ENCODE data around the gene GBF1.

GBF1 gene

GRCh38 chr10:102404361-102405107, 159.2 kb downstream of the GBF1 start:
- Mint-ChIP-seq H3K4me1 (peaks cover 47% of the 10 kb centered on the region), H3K36me3 (peaks cover 31% of the 10 kb centered on the region), H3K27me3 (peaks cover 27% of the 10 kb centered on the region), H3K27ac (peak overlapping the region; percentile 19), H3K4me3 (no peak overlapping the region), H3K9me3 (no peaks in the 10 kb centered on the region)
- ATAC-seq, result no peak

- Mint-ChIP-seq H3K27ac (peak overlapping the region; percentile 19), H3K4me3 (no peak overlapping the region), H3K4me1 (peaks cover 47% of the 10 kb centered on the region), H3K27me3 (peaks cover 33% of the 10 kb centered on the region), H3K36me3 (peaks cover 25% of the 10 kb centered on the region), H3K9me3 (no peaks in the 10 kb centered on the region)
- no peak for ATAC-seq
Measured at GRCh38 chr10:102405108-102405571, 159.8 kb downstream of the GBF1 start.

GRCh38 chr10:102405632-102406031, 160.3 kb downstream of the GBF1 start:
- ATAC-seq, result no peak
- Mint-ChIP-seq H3K4me3 (no peak overlapping the region), H3K9me3 (no peaks in the 10 kb centered on the region), H3K27me3 (peaks cover 35% of the 10 kb centered on the region), H3K36me3 (peaks cover 20% of the 10 kb centered on the region), H3K4me1 (peaks cover 43% of the 10 kb centered on the region), H3K27ac (peak overlapping the region; percentile 19)

- Mint-ChIP-seq H3K27ac (no peak overlapping the region), H3K4me1 (peaks cover 47% of the 10 kb centered on the region), H3K9me3 (no peaks in the 10 kb centered on the region), H3K36me3 (peaks cover 9% of the 10 kb centered on the region), H3K4me3 (no peak overlapping the region), H3K27me3 (peaks cover 47% of the 10 kb centered on the region)
- ATAC-seq, result no peak
Measured at GRCh38 chr10:102406815-102407214, 161.5 kb downstream of the GBF1 start.

GRCh38 chr10:102407425-102408130, 162.2 kb downstream of the GBF1 start:
- no peaks in the 10 kb centered on the region for H3K9me3 Mint-ChIP-seq
- peaks cover 43% of the 10 kb centered on the region for H3K4me1 Mint-ChIP-seq
- peaks cover 55% of the 10 kb centered on the region for H3K27me3 Mint-ChIP-seq
- no peak overlapping the region for H3K4me3 Mint-ChIP-seq
- H3K27ac Mint-ChIP-seq, result no peak overlapping the region
- peaks cover 1% of the 10 kb centered on the region for H3K36me3 Mint-ChIP-seq
- no peak for ATAC-seq

- H3K27me3 Mint-ChIP-seq, result peaks cover 58% of the 10 kb centered on the region
- H3K4me1 Mint-ChIP-seq, result peaks cover 46% of the 10 kb centered on the region
- H3K27ac Mint-ChIP-seq, result no peak overlapping the region
- peak overlapping the region; percentile 42 for H3K4me3 Mint-ChIP-seq
- no peaks in the 10 kb centered on the region for H3K9me3 Mint-ChIP-seq
- no peak for ATAC-seq
- H3K36me3 Mint-ChIP-seq, result no peaks in the 10 kb centered on the region
Measured at GRCh38 chr10:102408131-102408727, 162.9 kb downstream of the GBF1 start.

- ATAC-seq, result peak; percentile 58
- no peak overlapping the region for H3K27ac Mint-ChIP-seq
- H3K9me3 Mint-ChIP-seq, result no peaks in the 10 kb centered on the region
- peaks cover 40% of the 10 kb centered on the region for H3K4me1 Mint-ChIP-seq
- H3K4me3 Mint-ChIP-seq, result peak overlapping the region; percentile 40
- H3K27me3 Mint-ChIP-seq, result peaks cover 60% of the 10 kb centered on the region
- no peaks in the 10 kb centered on the region for H3K36me3 Mint-ChIP-seq
Measured at GRCh38 chr10:102408728-102409603, 163.6 kb downstream of the GBF1 start.

- Mint-ChIP-seq H3K4me3 (peak overlapping the region; percentile 40), H3K27ac (no peak overlapping the region), H3K27me3 (peaks cover 68% of the 10 kb centered on the region), H3K36me3 (no peaks in the 10 kb centered on the region), H3K9me3 (no peaks in the 10 kb centered on the region), H3K4me1 (peaks cover 47% of the 10 kb centered on the region)
- no peak for ATAC-seq
Measured at GRCh38 chr10:102409604-102410428, 164.5 kb downstream of the GBF1 start.

- no peak overlapping the region for H3K27ac Mint-ChIP-seq
- ATAC-seq, result no peak
- H3K4me1 Mint-ChIP-seq, result peaks cover 49% of the 10 kb centered on the region
- H3K9me3 Mint-ChIP-seq, result no peaks in the 10 kb centered on the region
- peaks cover 75% of the 10 kb centered on the region for H3K27me3 Mint-ChIP-seq
- H3K36me3 Mint-ChIP-seq, result no peaks in the 10 kb centered on the region
- peak overlapping the region; percentile 40 for H3K4me3 Mint-ChIP-seq
Measured at GRCh38 chr10:102410429-102411073, 165.2 kb downstream of the GBF1 start.

GRCh38 chr10:102411341-102412255, 166.3 kb downstream of the GBF1 start:
- H3K9me3 Mint-ChIP-seq, result no peaks in the 10 kb centered on the region
- H3K27me3 Mint-ChIP-seq, result peaks cover 86% of the 10 kb centered on the region
- no peak overlapping the region for H3K27ac Mint-ChIP-seq
- ATAC-seq, result no peak
- peak overlapping the region; percentile 30 for H3K4me3 Mint-ChIP-seq
- H3K4me1 Mint-ChIP-seq, result peaks cover 49% of the 10 kb centered on the region
- H3K36me3 Mint-ChIP-seq, result no peaks in the 10 kb centered on the region

GRCh38 chr10:102412293-102412692, 167.0 kb downstream of the GBF1 start:
- ATAC-seq, result no peak
- Mint-ChIP-seq H3K27me3 (peaks cover 86% of the 10 kb centered on the region), H3K36me3 (no peaks in the 10 kb centered on the region), H3K9me3 (no peaks in the 10 kb centered on the region), H3K4me3 (no peak overlapping the region), H3K4me1 (peaks cover 49% of the 10 kb centered on the region), H3K27ac (no peak overlapping the region)

- no peaks in the 10 kb centered on the region for H3K36me3 Mint-ChIP-seq
- peaks cover 86% of the 10 kb centered on the region for H3K27me3 Mint-ChIP-seq
- H3K9me3 Mint-ChIP-seq, result no peaks in the 10 kb centered on the region
- peak; percentile 31 for ATAC-seq
- no peak overlapping the region for H3K27ac Mint-ChIP-seq
- H3K4me1 Mint-ChIP-seq, result peaks cover 52% of the 10 kb centered on the region
- H3K4me3 Mint-ChIP-seq, result no peak overlapping the region
Measured at GRCh38 chr10:102413053-102413705, 167.8 kb downstream of the GBF1 start.

Data from stimulated activated memory B cell treated with anti-CD40 and anti-IgM and Interleukin-4, amounts not matched to agents 10 μg/mL and 1 μg/mL and 100 μg/mL, for 72 hours (primary cell).